SK-N-SH (cell line): Measurements from ENCODE around the gene TMEM116. TPM values are rescaled to one million over a fixed set of nuclear protein-coding genes. Genes with fewer than 3 reads are reported as not detected.

Experiments
- CTCF ChIA-PET: fragments of 300-600, 350-600 bp; formaldehyde crosslinking; extraction: SDS; loops from one replicate; lab custom pipeline; 2021; lab: Yijun Ruan, JAX
- POLR2A ChIA-PET: fragments of 350-600 bp; sonication (Branson Sonifier 250); formaldehyde crosslinking; extraction: SDS; loops from one replicate; lab custom pipeline; 2020; ENCODE audit warnings: antibody characterized with exemption, inconsistent platforms; lab: Yijun Ruan, JAX
- DNase-seq: peaks from one replicate; pipeline ENCODE4 v3.0.0; 2012
- H2AFZ ChIP-seq: fragments of 200-600 bp; sonication (generic); 2 replicates; pipeline ENCODE4 v1.8.1; 2016; ENCODE audit warnings: antibody characterized with exemption, mild to moderate bottlenecking, low read depth
- H3F3A ChIP-seq: fragments of 200-600 bp; sonication (generic); replicated peaks from 2 replicates; pipeline ENCODE3; 2016; ENCODE audit warnings: antibody characterized with exemption, mild to moderate bottlenecking; ENCODE audit not compliant: insufficient read depth
- H3K27ac ChIP-seq, 2 experiments: fragments of 200-500 bp in 1 of 2; fragments of 200-600 bp in 1 of 2; sonication (Bioruptor generic) in 1 of 2; sonication (generic), shearing (Covaris generic) in 1 of 2; 2 replicates each; pipeline versions ENCODE4 v1.5.1 to v1.6.1; 2014 to 2016; ENCODE audit warnings: low read depth in 2 of 2, inconsistent platforms in 1 of 2, low read length in 1 of 2, mild to moderate bottlenecking in 1 of 2, mixed read lengths in 1 of 2
- H3K27me3 ChIP-seq: fragments of 200-600 bp; sonication (generic), shearing (Covaris generic); 2 replicates; pipeline ENCODE4 v1.6.1; 2016; ENCODE audit warnings: mixed run types; ENCODE audit not compliant: insufficient read depth
- H3K36me3 ChIP-seq, 2 experiments: fragments of 200-500 bp in 1 of 2; fragments of 200-600 bp in 1 of 2; sonication (Bioruptor generic) in 1 of 2; sonication (generic) in 1 of 2; replicated peaks in 1 of 2; 2 replicates each; pipeline versions ENCODE3 to v1.5.1; 2014 to 2016; ENCODE audit warnings: low read length in 1 of 2, mild to moderate bottlenecking in 1 of 2; ENCODE audit not compliant: insufficient read depth in 2 of 2, control insufficient read depth in 1 of 2
- H3K4me1 ChIP-seq, 2 experiments: fragments of 200-500 bp in 1 of 2; fragments of 200-600 bp in 1 of 2; sonication (Bioruptor generic) in 1 of 2; sonication (generic), shearing (Covaris generic) in 1 of 2; 2 replicates each; pipeline versions ENCODE4 v1.5.1 to v1.6.1; 2014 to 2016; ENCODE audit warnings: low read depth in 1 of 2, low read length in 1 of 2, mixed run types in 1 of 2; ENCODE audit not compliant: insufficient read depth in 2 of 2, control insufficient read depth in 1 of 2
- H3K4me2 ChIP-seq: fragments of 200-600 bp; sonication (generic), shearing (Covaris generic); 2 replicates; pipeline ENCODE4 v1.6.1; 2017; ENCODE audit warnings: mixed run types
- H3K4me3 ChIP-seq, 2 experiments: fragments of 200-500 bp in 1 of 2; fragments of 200-600 bp in 1 of 2; sonication (Bioruptor generic) in 1 of 2; sonication (generic), shearing (Covaris generic) in 1 of 2; 2 replicates each; pipeline versions ENCODE4 v1.5.1 to v1.8.1; 2014 to 2016; ENCODE audit warnings: low read depth in 2 of 2, inconsistent platforms in 1 of 2, low read length in 1 of 2, mild to moderate bottlenecking in 1 of 2, mixed read lengths in 1 of 2, moderate library complexity in 1 of 2
- H3K79me2 ChIP-seq: fragments of 200-600 bp; sonication (generic); 2 replicates; pipeline ENCODE4 v1.8.1; 2017; ENCODE audit warnings: mild to moderate bottlenecking; ENCODE audit not compliant: insufficient read depth
- H3K9ac ChIP-seq: fragments of 200-600 bp; sonication (generic); 2 replicates; pipeline ENCODE4 v1.6.1; 2017; ENCODE audit warnings: mixed run types
- H3K9me2 ChIP-seq: fragments of 200-600 bp; sonication (generic); 2 replicates; pipeline ENCODE4 v1.6.1; 2017; ENCODE audit warnings: mixed run types
- H3K9me3 ChIP-seq: fragments of 200-600 bp; sonication (generic); 2 replicates; pipeline ENCODE4 v1.6.1; 2017; ENCODE audit warnings: mixed run types, mild to moderate bottlenecking, moderate library complexity
- H4K20me1 ChIP-seq: fragments of 200-600 bp; sonication (generic); 2 replicates; pipeline ENCODE4 v1.6.1; 2017; ENCODE audit warnings: mild to moderate bottlenecking, mixed run types; ENCODE audit not compliant: insufficient read depth
- CHD2 ChIP-seq: fragments of 150-350 bp; IDR thresholded peaks from 2 replicates; pipeline ENCODE4 v1.6.1; 2018; ENCODE audit warnings: low read length; ENCODE audit not compliant: partially characterized antibody
- EZH2phosphoT487 ChIP-seq: fragments of 200-600 bp; sonication (generic); IDR thresholded peaks from 2 replicates; pipeline ENCODE4 v1.6.1; 2017; ENCODE audit warnings: low read depth, mixed run types, mild to moderate bottlenecking, antibody characterized with exemption, moderate library complexity, borderline replicate concordance
- FOSL2 ChIP-seq: IDR thresholded peaks from 2 replicates; pipeline ENCODE4 v1.4.0; 2012; ENCODE audit warnings: low read depth, mild to moderate bottlenecking, moderate library complexity, borderline replicate concordance
- FOXJ3 ChIP-seq: sonication (generic); formaldehyde crosslinking; IDR thresholded peaks from 2 replicates; pipeline ENCODE4 v1.5.1; 2020; ENCODE audit warnings: mild to moderate bottlenecking, missing genetic modification reagents
- GABPA ChIP-seq: IDR thresholded peaks from 2 replicates; pipeline ENCODE4 v1.4.0; 2012; ENCODE audit warnings: low read depth, mild to moderate bottlenecking
- GATA2 ChIP-seq: sonication (generic); formaldehyde crosslinking; IDR thresholded peaks from 2 replicates; pipeline ENCODE4 v1.5.0; 2020; ENCODE audit warnings: mild to moderate bottlenecking, missing genetic modification reagents
- MEF2A ChIP-seq: IDR thresholded peaks from 2 replicates; pipeline ENCODE4 v1.4.0; 2012; ENCODE audit warnings: low read depth, borderline replicate concordance
- MXI1 ChIP-seq: IDR thresholded peaks from 2 replicates; pipeline ENCODE4 v1.6.1; 2012; ENCODE audit warnings: mild to moderate bottlenecking, low read depth, low read length, improper control_type of control experiment
- NFIC ChIP-seq: IDR thresholded peaks from 2 replicates; pipeline ENCODE4 v1.4.0; 2012; ENCODE audit warnings: borderline replicate concordance
- RCOR1 ChIP-seq: fragments of 150-350 bp; IDR thresholded peaks from 2 replicates; pipeline ENCODE4 v1.6.1; 2017; ENCODE audit warnings: antibody characterized with exemption, low read length
- RFX5 ChIP-seq: IDR thresholded peaks from 2 replicates; pipeline ENCODE4 v1.6.1; 2012; ENCODE audit warnings: mild to moderate bottlenecking, improper control_type of control experiment, low read length
- RXRA ChIP-seq: IDR thresholded peaks from 2 replicates; pipeline ENCODE4 v1.4.0; 2012; ENCODE audit warnings: low read depth, mild to moderate bottlenecking, borderline replicate concordance
- SIN3A ChIP-seq: IDR thresholded peaks from 2 replicates; pipeline ENCODE4 v1.6.1; 2012; ENCODE audit warnings: low read depth, mild to moderate bottlenecking, low read length, moderate library complexity, borderline replicate concordance
- TAF1 ChIP-seq: IDR thresholded peaks from 2 replicates; pipeline ENCODE4 v1.6.1; 2012; ENCODE audit warnings: low read depth, mild to moderate bottlenecking, low read length, moderate library complexity, borderline replicate concordance
- TEAD4 ChIP-seq: IDR thresholded peaks from 2 replicates; pipeline ENCODE4 v1.4.0; 2012; ENCODE audit warnings: mild to moderate bottlenecking, borderline replicate concordance; ENCODE audit not compliant: insufficient read depth
- YY1 ChIP-seq: IDR thresholded peaks from 2 replicates; pipeline ENCODE4 v1.4.0; 2012; ENCODE audit warnings: low read depth, mild to moderate bottlenecking
- WGBS: methylation state at CpG from one replicate; pipeline ENCODE4 v1.1.6; 2017; ENCODE audit warnings: low lambda C conversion rate; 5-methylcytosine and 5-hydroxymethylcytosine counted together
- polyA plus RNA-seq, 3 experiments: library from polyadenylated mRNA; depleted of rRNA; stranded (reverse); fragments of >200 nt; gene quantifications; 2 replicates each; pipeline ENCODE4 v1.2.3, GENCODE V29; 2012
- TF ChIP-seq, protein P1 (sequence below): IDR thresholded peaks from 2 replicates; pipeline ENCODE4 v1.6.1; 2012; ENCODE audit warnings: mild to moderate bottlenecking, low read depth, low read length, moderate library complexity
- TF ChIP-seq, protein P2 (sequence below): fragments of 150-350 bp; IDR thresholded peaks from 2 replicates; pipeline ENCODE4 v1.6.1; 2017; ENCODE audit warnings: antibody characterized with exemption, low read length, low read depth, borderline replicate concordance
- TF ChIP-seq, protein P3 (sequence below): IDR thresholded peaks from 2 replicates; pipeline ENCODE4 v1.4.0; 2012; ENCODE audit warnings: low read depth, borderline replicate concordance
- TF ChIP-seq, protein P4 (sequence below): IDR thresholded peaks from 2 replicates; pipeline ENCODE4; 2012

The TMEM116 gene
- polyA plus RNA-seq, 1 of the 3 experiments (the other 2 are of a cell fraction) = 7.9 TPM

DNA sequence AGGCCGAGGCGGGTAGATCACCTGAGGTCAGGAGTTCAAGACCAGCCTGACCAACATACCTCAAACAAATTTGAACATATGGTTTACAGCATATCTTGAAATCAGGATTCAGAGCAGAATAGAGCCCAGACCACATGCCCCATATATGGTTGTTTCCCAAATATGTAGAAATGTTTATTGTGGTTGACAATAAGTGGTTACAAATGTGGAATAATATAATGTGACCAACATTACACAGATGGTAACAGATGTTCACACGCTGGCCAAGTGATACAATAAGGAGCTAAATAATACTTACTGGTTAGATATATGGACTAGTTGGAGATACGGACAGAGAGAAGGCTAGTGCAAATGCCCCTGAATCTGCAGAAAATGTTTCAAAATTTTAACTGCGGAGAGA, 85.6 kb downstream of the TMEM116 start:
- 90% methylated on average over 5 of the region's 5 CpGs for WGBS
- CTCF ChIA-PET = interaction anchor here (0.7 kb wide), 1 partner anchor 114 kb away, joined by 3 read pairs; no protein-coding TSS in a partner anchor
- Histone ChIP-seq H3K9ac (no peak overlapping the region), H3K79me2 (no peaks in the 10 kb centered on the region), H3K4me1 (no peaks in the 10 kb centered on the region), H3K4me3 (no peak overlapping the region), H3K4me2 (no peak overlapping the region), H3K9me2 (no peaks in the 10 kb centered on the region; the same call in 1 of the 2 replicates), H3F3A (no peaks in the 10 kb centered on the region), H3K9me3 (no peaks in the 10 kb centered on the region), H2AFZ (no peak overlapping the region), H3K36me3 (no peaks in the 10 kb centered on the region), H4K20me1 (no peaks in the 10 kb centered on the region), H3K27ac (no peak overlapping the region), H3K27me3 (no peaks in the 10 kb centered on the region)
- TF ChIP-seq CHD2 = no peak
- no peak for TF ChIP-seq RFX5
- DNase-seq = no peak
- POLR2A ChIA-PET = no interaction called here

DNA sequence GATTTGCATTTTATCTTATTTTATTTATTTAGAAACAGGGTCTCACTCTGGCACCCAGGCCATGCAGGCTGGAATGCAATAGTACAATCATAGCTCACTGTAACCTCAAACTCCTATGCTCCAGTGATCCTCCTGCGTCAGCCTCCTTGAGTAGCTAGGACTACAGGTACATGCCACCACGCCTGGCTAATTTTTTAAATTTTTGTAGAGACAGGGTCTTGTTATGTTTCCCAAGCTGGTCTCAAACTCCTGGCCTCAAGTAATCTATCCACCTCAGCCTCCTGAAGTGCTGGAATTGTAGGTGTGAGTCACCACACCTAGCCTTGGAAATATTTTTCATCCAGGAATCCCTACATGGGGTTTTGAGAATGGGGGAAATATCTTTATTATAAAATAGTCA, 86.3 kb downstream of the TMEM116 start:
- Histone ChIP-seq H3K4me1 (no peaks in the 10 kb centered on the region), H3K9me2 (no peaks in the 10 kb centered on the region; the same call in 1 of the 2 replicates), H3K4me3 (no peak overlapping the region), H3K9ac (no peak overlapping the region), H3K27me3 (no peaks in the 10 kb centered on the region), H3K9me3 (no peaks in the 10 kb centered on the region), H3K4me2 (no peak overlapping the region), H3K79me2 (no peaks in the 10 kb centered on the region), H2AFZ (no peak overlapping the region), H4K20me1 (no peaks in the 10 kb centered on the region), H3K27ac (no peak overlapping the region), H3K36me3 (no peaks in the 10 kb centered on the region), H3F3A (no peaks in the 10 kb centered on the region)
- CTCF ChIA-PET = no interaction called here
- TF ChIP-seq RCOR1 (no peak), MEF2A (no peak), NFIC (no peak), MXI1 (no peak), TEAD4 (no peak), RXRA (no peak), FOSL2 (no peak), TAF1 (no peak), RFX5 (no peak), YY1 (no peak), GATA2 (no peak), SIN3A (no peak), FOXJ3 (CRISPR knock-in tag) (no peak), EZH2phosphoT487 (no peak), GABPA (no peak)
- TF ChIP-seq, protein P1, sequence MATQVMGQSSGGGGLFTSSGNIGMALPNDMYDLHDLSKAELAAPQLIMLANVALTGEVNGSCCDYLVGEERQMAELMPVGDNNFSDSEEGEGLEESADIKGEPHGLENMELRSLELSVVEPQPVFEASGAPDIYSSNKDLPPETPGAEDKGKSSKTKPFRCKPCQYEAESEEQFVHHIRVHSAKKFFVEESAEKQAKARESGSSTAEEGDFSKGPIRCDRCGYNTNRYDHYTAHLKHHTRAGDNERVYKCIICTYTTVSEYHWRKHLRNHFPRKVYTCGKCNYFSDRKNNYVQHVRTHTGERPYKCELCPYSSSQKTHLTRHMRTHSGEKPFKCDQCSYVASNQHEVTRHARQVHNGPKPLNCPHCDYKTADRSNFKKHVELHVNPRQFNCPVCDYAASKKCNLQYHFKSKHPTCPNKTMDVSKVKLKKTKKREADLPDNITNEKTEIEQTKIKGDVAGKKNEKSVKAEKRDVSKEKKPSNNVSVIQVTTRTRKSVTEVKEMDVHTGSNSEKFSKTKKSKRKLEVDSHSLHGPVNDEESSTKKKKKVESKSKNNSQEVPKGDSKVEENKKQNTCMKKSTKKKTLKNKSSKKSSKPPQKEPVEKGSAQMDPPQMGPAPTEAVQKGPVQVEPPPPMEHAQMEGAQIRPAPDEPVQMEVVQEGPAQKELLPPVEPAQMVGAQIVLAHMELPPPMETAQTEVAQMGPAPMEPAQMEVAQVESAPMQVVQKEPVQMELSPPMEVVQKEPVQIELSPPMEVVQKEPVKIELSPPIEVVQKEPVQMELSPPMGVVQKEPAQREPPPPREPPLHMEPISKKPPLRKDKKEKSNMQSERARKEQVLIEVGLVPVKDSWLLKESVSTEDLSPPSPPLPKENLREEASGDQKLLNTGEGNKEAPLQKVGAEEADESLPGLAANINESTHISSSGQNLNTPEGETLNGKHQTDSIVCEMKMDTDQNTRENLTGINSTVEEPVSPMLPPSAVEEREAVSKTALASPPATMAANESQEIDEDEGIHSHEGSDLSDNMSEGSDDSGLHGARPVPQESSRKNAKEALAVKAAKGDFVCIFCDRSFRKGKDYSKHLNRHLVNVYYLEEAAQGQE = no peak
- TF ChIP-seq, protein P2, sequence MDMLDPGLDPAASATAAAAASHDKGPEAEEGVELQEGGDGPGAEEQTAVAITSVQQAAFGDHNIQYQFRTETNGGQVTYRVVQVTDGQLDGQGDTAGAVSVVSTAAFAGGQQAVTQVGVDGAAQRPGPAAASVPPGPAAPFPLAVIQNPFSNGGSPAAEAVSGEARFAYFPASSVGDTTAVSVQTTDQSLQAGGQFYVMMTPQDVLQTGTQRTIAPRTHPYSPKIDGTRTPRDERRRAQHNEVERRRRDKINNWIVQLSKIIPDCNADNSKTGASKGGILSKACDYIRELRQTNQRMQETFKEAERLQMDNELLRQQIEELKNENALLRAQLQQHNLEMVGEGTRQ = no peak
- TF ChIP-seq, protein P3, sequence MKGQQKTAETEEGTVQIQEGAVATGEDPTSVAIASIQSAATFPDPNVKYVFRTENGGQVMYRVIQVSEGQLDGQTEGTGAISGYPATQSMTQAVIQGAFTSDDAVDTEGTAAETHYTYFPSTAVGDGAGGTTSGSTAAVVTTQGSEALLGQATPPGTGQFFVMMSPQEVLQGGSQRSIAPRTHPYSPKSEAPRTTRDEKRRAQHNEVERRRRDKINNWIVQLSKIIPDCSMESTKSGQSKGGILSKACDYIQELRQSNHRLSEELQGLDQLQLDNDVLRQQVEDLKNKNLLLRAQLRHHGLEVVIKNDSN = no peak
- TF ChIP-seq, protein P4, sequence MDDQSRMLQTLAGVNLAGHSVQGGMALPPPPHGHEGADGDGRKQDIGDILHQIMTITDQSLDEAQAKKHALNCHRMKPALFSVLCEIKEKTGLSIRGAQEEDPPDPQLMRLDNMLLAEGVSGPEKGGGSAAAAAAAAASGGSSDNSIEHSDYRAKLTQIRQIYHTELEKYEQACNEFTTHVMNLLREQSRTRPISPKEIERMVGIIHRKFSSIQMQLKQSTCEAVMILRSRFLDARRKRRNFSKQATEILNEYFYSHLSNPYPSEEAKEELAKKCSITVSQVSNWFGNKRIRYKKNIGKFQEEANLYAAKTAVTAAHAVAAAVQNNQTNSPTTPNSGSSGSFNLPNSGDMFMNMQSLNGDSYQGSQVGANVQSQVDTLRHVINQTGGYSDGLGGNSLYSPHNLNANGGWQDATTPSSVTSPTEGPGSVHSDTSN = no peak
- DNase-seq = no peak
- POLR2A ChIA-PET = no interaction called here
- WGBS = 97% methylated on average over 2 of the region's 2 CpGs
